ENCODE data around the gene AKR7A2.
"Not testable (repeated sequence)": the region's sequence is repeated elsewhere in the genome, so short reads cannot be mapped to it uniquely, and the experiment has no call there.

The AKR7A2 gene

DNA sequence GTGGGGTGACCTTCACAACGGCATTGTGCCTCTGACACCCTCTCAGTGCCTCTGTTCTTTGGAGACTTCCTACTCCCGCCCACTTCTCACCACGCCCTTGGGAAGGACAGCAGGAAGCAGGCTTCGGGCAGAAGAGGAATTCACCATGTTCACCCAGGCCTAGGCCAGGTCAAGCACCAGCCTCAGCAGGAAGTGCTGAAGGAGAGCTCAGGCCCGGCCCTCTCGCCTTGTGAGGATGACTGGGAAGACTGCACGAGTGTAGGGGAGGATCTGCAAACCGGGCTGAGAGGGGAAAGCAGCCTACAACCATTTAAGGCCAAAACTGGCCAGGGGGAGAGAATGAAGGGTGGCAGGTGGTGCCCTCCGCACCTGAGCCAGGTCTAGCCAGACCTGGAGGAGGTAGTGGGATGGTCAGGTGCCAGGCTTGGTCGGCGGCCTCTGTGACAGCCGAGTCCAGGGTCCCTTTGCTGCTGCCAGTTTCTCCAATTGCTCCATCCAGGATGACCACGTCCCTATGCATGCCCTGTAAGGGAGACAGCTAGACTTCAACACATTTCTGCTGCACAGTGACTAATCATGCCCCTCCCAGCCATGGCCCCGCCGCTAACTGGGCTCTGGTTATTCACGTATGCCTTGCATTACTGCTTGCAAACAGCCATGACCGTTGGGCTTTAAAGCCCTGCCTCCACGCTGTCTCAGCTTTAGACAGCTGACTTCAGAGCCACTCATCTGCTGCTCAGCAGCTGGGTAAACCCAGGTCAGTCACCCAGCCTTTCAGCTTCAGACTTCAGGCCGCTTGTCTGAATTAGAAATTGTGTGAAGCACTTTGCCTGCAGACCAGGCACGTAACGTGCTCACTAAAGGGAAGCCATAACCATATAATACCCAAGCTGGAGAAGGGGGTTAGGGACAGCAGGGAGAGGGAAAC is 51.5 kb downstream of the AKR7A2 start:
- Histone ChIP-seq H3K4me1 (ENCODE audit: control insufficient read depth, insufficient read depth, low read length, poor library complexity, severe bottlenecking) (peaks cover 8% of the 10 kb centered on the region), H3K9me3 (ENCODE audit: control insufficient read depth, low read length) (no peaks in the 10 kb centered on the region), H3K4me3 (ENCODE audit: extremely low read depth, insufficient read depth, low read length, poor library complexity, severe bottlenecking) (no peak overlapping the region), H3K36me3 (ENCODE audit: control insufficient read depth, insufficient read depth, low read length) (peaks cover 54% of the 10 kb centered on the region), H3K27ac (ENCODE audit: low read depth, low read length, severe bottlenecking) (peak overlapping the region; percentile 16)
- WGBS, 2 experiments (ENCODE audit: insufficient coverage in 2 of 2) = 90 to 93% methylated on average over 17 to 18 of the region's 21 CpGs

DNA sequence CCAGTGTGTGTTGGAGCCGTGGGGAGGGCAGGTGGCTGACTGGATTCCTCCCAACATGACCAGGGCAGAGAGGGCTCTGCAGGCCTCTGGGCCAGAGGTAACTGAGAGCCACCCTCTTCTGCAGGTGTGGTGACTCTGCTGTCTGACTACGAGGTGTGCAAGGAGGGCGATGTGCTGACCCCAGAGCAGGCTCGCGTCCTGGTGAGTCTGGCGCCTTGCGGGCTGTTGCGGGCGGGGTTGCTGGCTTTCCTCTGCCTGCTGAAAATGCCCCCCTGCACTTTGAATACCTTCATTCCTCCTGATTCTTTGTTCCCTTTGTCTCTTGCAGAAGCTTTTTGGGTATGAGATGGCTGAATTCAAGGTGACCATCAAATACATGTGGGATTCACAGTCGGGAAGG is 53.6 kb downstream of the AKR7A2 start:
- WGBS, 2 experiments (ENCODE audit: insufficient coverage in 2 of 2) = 91 to 98% methylated on average over 7 to 10 of the region's 10 CpGs
- Histone ChIP-seq H3K4me3 (ENCODE audit: extremely low read depth, insufficient read depth, low read length, poor library complexity, severe bottlenecking) (no peak overlapping the region), H3K27ac (ENCODE audit: low read depth, low read length, severe bottlenecking) (no peak overlapping the region), H3K36me3 (ENCODE audit: control insufficient read depth, insufficient read depth, low read length) (peaks cover 68% of the 10 kb centered on the region), H3K4me1 (ENCODE audit: control insufficient read depth, insufficient read depth, low read length, poor library complexity, severe bottlenecking) (peaks cover 14% of the 10 kb centered on the region), H3K9me3 (ENCODE audit: control insufficient read depth, low read length) (no peaks in the 10 kb centered on the region)

DNA sequence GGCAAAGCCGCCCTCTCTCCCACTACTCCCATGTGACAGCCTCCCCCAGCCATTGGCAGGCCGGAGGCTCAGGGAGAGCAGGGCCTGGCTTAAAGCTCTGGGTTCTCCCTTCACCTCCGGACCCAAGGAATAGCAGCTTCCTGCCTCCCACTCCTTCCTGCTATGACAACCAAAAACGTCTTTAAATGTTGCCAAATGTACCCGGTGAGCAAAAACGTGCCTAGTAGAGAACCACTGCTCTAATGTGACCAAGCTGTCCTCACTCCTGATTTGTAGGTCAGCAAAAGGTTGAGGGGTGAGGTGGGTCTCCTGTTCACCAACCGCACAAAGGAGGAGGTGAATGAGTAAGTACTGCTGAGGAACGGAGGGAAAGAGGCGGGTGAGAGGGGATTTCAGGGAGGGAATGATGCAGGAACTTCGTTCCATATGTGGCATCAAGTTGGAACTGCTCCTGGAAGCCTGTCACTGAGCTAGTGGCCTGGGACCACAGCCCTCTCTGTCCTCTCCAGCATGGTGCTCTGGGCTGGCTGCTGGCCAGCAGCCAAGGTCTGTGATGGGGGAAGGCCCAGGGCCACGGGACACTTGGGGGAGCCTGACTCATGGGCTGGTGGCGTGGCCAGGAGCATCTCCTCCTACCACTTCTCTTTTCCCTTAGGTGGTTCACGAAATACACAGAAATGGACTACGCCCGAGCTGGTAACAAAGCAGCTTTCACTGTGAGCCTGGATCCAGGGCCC is 54.6 kb downstream of the AKR7A2 start:
- H3K36me3 ChIP-seq (ENCODE audit: control insufficient read depth, insufficient read depth, low read length) = peaks cover 70% of the 10 kb centered on the region
- H3K9me3 ChIP-seq (ENCODE audit: control insufficient read depth, low read length) = no peaks in the 10 kb centered on the region
- 90 to 94% methylated on average over 11 to 13 of the region's 15 CpGs for WGBS, 2 experiments (ENCODE audit: insufficient coverage in 2 of 2)
- no peak overlapping the region for H3K4me3 ChIP-seq (ENCODE audit: extremely low read depth, insufficient read depth, low read length, poor library complexity, severe bottlenecking)
- no peak overlapping the region for H3K27ac ChIP-seq (ENCODE audit: low read depth, low read length, severe bottlenecking)
- H3K4me1 ChIP-seq (ENCODE audit: control insufficient read depth, insufficient read depth, low read length, poor library complexity, severe bottlenecking) = peaks cover 14% of the 10 kb centered on the region

DNA sequence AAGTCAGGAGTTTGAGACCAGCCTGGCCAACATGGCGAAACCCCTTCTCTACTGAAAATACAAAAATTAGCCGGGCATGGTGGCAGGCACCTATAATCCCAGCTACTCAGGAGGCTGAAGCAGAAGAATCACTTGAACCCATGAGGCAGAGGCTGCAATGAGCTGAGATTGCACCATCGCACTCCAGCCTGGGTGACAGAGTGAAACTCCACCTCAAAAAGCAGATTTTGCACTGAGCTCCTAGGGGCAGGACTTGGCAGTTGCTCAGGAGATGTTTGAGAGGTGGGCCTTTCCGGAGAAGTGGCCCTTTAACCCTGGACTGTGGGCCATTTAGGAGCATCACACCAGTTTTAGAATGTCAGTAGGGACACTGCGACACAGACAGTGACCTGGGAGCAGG is 55.6 kb downstream of the AKR7A2 start:
- 85 to 98% methylated on average over 3 to 4 of the region's 5 CpGs for WGBS, 2 experiments (ENCODE audit: insufficient coverage in 2 of 2)

DNA sequence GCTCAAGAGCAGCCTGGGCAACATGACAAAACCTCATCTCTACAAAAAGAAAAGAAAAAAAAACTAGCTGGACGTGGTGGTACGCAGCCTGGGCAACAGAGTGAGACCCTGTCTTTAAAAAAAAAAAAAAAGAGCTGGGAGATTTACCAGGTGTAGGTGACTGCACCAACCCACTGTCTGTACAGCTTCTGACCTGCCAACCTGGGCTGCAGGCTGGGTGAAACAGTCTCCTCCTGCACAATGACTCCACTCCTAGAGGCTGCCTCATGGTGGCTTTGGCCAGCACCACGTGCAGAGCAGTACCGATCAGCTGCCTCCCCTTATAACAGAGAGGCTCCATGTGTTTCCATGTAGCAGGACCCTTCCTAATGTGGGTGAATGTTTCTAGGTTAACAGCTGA is 56.7 kb downstream of the AKR7A2 start:
- Histone ChIP-seq H3K27ac (ENCODE audit: low read depth, low read length, severe bottlenecking) (no peak overlapping the region), H3K4me1 (ENCODE audit: control insufficient read depth, insufficient read depth, low read length, poor library complexity, severe bottlenecking) (peaks cover 13% of the 10 kb centered on the region), H3K4me3 (ENCODE audit: extremely low read depth, insufficient read depth, low read length, poor library complexity, severe bottlenecking) (no peak overlapping the region), H3K9me3 (ENCODE audit: control insufficient read depth, low read length) (no peaks in the 10 kb centered on the region), H3K36me3 (ENCODE audit: control insufficient read depth, insufficient read depth, low read length) (peaks cover 62% of the 10 kb centered on the region)
- 100% methylated on average over 1 to 3 of the region's 4 CpGs for WGBS, 2 experiments (ENCODE audit: insufficient coverage in 2 of 2)

More for the DNA sequence above, 55.6 kb downstream of the AKR7A2 start:
- H3K27ac ChIP-seq (ENCODE audit: low read depth, low read length, severe bottlenecking); H3K4me3 ChIP-seq (ENCODE audit: extremely low read depth, insufficient read depth, low read length, poor library complexity, severe bottlenecking); H3K9me3 ChIP-seq (ENCODE audit: control insufficient read depth, low read length): not testable (repeated sequence)
- peaks cover 14% of the 10 kb centered on the region for H3K4me1 ChIP-seq (ENCODE audit: control insufficient read depth, insufficient read depth, low read length, poor library complexity, severe bottlenecking)
- peaks cover 70% of the 10 kb centered on the region for H3K36me3 ChIP-seq (ENCODE audit: control insufficient read depth, insufficient read depth, low read length)

DNA sequence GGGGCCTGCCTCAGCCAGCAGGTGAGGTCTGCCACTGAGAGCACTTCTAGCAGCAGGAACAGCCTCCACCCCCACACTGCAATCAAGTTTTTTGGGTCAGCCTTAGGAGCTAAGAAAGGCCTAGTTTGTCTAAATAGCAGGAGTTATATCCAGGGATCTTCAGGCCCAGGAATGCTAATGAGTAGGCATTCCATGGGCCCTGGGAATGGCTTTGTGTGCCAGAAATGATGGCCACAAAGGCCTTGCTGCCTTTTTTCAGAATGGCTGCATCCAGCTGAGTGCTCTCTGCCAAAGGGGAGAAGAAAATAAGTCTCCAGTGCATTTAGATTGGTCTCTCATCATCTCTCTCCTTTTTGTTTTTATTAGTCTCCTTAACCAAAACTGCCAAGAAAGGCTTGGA is 57.5 kb downstream of the AKR7A2 start:
- no peak overlapping the region for H3K4me3 ChIP-seq (ENCODE audit: extremely low read depth, insufficient read depth, low read length, poor library complexity, severe bottlenecking)
- no peaks in the 10 kb centered on the region for H3K9me3 ChIP-seq (ENCODE audit: control insufficient read depth, low read length)
- H3K4me1 ChIP-seq (ENCODE audit: control insufficient read depth, insufficient read depth, low read length, poor library complexity, severe bottlenecking) = peaks cover 9% of the 10 kb centered on the region
- no peak overlapping the region for H3K27ac ChIP-seq (ENCODE audit: low read depth, low read length, severe bottlenecking)
- peaks cover 54% of the 10 kb centered on the region for H3K36me3 ChIP-seq (ENCODE audit: control insufficient read depth, insufficient read depth, low read length)
